Stimulated activated CD8-positive, alpha-beta memory T cell treated with anti-CD3 and anti-CD28 coated beads, Interleukin-4, amount 100 ng/mL, for 1 hour (primary cell): ENCODE data around the gene CNPY1.
"Not testable (repeated sequence)": the region's sequence is repeated elsewhere in the genome, so short reads cannot be mapped to it uniquely, and the experiment has no call there.

Experiments
- DNase-seq, 2 donors: peaks; one replicate each; pipeline ENCODE4 v3.0.0-alpha.2; 2020; ENCODE audit warnings: low read depth in 2 of 2, low spot score in 1 of 2

Gene CNPY1

DNA sequence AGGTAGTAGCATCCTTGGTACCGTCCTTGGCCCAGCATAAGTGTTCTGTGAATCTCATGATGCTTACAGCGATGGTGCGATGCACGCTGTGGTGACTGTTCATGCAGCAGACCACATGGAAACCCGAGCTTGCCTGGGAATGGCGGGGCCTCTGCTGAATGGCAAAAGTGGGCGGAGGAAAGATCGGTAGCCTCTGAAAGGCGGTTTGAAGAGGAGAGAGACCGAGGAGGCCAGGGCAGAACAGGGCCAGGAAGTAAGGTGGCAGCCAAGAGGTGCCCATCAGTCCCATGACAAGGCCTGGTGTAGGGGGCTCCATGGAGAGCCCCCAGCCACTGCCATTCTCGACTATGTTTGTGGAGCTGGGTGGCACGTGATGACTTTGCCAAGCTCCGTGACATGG lies 33.2 kb upstream of the CNPY1 start:
- DNase-seq: no peak

DNA sequence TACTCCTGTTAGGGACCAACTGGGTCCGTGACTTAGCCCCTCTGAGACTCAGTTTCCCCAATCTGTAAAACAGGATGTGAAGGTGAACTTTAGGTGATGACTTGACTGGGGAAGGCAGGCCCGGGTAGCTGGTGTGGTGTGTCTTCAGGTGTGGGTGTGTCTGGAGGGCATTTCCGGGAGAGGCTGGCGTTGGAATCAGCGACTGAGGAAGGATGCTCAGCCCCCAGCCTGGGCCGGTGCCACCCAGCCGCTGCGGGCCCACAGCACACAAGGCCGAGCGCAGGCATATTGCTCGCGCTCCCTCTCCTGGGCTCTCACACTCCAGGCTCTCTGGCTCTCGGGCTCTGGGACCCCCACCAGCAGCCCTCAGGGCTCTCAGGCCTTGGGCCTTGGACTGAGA lies 31.7 kb upstream of the CNPY1 start:
- DNase-seq: no peak

DNA sequence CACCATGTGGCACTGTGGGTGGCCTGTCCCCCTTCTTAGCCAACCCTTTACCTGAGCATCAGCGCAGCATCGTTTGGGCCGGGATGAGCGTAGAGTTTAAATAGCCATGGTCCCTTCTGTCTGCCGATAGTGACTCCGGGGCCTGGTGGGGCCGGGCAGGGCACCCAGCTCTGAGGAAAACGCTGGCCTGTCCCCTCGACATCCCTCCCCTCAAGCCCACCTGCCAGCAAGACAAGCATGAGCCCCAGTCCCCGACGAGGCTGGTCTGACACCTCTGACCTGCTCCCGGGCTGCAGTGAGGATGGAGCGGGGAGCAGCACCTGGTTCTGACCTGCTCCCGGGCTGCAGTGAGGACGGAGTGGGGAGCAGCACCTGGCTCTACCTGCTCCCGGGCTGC lies 31.1 kb upstream of the CNPY1 start:
- DNase-seq: no peak

DNA sequence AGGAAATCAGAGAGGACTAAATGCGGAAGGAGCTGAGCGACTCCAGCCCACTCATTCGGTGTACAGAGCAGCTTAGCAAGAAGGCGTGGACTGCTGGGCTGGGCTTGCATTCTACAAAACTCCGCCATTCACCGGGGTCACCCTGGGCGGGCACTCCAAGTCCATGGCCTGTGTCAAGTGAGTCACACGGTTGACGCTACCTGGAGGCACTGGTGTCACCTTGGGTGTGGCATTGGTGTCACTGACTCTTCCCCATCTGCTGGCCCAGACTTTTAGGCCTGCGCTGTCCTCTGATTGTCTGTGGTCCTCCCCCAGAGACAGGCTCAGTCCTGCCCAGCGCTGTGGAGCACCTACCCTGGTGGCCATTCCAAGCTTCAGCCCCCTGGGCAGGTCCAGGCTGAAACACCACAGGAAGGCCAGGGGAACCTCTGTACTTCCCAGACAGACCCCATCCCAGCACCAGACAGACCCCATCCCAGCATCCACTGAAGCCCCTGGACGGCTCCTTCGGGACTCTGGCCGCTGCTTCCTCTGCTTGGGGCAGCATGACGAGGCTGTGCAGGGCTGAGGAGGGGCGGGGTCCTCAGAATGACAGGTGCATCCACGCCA lies 30.6 kb upstream of the CNPY1 start:
- DNase-seq: no peak

DNA sequence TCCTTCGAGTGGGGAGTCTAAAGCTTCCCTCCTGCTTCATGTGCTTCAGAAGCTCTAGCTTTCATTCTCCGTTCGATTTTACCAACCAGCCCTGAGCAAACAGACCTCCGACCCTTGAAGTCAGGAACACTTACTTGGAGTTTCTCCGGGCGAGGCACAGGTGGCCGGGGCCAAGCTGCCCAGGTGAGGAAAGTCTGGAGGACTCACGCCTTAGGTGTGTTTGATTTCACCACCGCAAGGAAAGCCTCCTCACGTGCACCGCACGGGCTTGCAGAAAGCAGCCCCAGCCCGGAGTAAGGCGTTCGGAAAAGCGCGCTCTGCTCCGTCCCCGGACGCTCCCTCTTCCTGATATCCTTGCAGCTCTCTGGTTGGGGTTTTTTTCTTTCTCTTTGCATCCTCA lies 30.1 kb upstream of the CNPY1 start:
- no peak for DNase-seq

DNA sequence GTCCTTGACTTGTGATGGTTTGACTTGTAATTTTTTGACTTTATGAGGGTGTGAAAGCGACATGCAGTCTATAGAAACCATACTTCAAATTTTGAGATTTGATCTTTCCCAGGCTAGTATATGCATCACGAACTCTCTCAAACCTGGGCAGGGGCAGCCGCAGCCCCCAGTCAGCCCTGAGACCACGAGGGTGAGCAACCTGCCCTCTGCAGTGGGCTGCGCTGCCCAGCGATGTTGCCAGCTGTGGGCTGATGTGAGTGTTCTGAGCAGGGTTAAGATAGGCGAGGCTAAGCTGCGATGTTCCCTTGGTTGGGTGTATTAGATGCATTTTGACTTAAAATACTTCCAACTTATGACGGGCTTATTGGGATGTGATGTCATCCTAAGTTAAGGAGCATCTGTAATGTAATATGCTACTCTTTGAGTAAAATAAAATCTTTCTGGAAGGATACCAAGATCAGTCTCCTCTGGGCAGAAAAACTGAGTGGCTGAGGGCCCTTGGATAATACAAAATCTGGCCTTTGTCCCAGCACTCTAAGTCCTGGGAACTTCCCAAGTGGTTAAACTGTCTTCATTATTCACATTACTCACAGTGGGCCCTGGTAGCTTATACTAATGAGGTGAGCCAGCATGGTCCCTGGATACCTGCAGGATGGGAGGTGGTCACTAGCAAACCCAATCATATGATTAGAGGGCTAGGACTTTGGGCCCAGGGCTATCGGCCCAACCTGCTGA lies 28.4 kb upstream of the CNPY1 start:
- DNase-seq: no peak

DNA sequence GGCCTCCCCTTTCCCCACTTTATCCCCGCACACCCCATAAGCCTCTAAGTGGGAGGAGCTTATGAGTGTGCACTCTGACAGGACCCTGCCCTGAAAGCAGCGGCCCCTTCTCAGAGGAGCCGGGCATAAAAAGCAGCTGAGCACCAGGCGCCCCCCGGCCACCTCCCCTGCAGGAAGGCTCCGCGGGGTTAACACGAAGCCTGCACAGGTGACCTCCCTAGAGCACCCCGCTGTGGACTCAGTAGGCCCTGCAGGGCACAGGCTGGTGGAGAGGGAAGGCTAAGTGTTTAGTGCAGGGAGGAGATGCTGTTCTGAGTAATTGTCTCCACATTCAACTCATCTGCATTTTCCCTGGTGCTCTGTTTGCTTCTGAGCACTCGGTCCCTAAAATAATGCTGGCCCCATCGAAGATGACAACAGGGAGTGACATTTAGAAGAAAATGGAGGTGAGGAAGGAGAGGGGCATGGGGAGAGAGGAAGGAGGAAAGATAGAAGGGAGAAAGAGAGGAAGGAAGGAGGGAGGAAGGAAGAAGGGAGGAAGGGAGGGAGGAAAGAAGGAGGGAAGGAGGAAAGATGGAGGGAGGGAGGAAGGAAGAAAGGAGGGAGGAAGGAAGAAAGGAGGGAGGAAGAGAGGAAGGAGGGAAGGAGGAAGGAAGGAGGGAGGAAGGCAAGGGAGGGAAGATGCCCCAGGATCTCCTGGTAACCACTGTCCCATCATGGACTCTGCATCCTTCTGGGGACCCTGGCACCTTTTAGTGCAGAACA lies 25.4 kb upstream of the CNPY1 start:
- no peak for DNase-seq

DNA sequence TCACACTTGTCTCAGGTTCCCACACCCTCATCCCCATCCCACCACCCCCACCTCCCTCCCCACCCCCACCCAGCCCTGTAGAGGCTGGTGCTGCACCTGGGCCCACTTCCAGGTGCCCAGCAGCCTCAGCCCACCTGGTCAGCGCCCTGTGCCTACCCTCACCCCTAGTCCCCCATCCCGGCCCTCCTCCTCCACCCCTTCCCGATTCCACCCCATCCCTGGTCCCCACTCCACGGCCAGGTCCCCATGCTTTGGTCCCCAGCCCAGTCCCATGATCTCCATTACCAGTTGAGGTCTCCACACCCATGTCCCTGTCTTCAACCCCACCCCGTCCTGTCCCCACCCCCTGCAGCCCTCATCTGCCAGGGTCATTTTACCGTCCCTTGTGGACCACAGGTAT lies 24.6 kb upstream of the CNPY1 start:
- no peak for DNase-seq

DNA sequence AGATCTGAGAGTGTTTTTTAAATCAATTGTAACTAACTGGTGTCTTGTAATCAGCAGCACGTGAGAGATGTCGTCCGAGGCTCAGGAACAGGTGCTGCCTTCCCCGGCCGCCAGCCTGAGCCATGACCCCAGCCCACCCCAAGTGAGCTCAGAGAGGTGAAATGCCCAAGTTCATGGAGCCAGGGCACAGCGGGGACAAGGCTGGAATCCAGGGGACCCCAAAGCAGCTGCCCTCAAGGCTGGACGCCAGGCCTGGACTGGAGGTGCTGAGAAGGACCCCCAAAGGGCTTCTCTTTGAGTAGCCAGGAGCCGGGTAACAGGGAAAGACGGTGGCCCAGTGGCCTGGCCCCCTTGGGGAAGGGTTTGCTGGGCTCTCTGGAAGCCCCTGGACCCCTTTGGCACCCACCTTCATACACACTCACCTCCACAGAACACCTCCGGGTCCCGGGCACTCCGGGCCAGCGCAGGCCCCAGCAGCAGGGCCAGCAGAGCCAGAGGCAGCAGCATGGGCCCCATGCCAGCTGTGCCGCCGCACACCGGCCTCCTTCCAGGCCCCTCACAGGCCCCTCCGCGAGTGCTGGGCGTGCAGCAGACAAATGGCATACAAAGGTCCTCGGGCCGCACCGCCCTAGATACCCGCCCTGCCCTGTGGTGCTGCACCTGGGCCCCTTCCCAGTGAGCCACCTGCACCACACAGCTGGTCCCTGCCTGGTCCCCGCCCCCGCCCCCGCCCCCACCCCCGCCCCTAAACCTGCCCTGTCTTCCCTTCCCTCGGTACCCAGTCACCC lies 24.0 kb upstream of the CNPY1 start:
- no peak for DNase-seq

DNA sequence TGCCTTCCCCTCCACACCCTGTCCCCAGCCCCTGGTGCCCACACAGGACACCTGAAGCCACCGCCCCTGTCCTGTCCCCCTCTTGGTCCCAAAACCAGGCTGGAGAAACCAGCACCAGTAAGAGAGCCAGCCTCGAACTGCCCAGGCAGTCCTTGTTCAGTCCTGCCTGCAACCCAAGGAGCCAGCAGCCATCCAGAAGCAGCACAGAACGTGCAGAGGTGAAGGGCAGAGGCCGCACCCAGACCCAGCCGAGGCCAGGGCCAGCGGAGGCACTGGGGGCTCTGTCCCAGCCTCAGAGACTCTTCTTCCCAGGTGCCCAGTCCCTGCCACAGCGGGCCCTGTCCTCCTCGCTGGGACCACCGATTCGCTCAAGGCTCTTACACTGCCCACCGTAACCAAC lies 23.3 kb upstream of the CNPY1 start:
- DNase-seq: no peak

DNA sequence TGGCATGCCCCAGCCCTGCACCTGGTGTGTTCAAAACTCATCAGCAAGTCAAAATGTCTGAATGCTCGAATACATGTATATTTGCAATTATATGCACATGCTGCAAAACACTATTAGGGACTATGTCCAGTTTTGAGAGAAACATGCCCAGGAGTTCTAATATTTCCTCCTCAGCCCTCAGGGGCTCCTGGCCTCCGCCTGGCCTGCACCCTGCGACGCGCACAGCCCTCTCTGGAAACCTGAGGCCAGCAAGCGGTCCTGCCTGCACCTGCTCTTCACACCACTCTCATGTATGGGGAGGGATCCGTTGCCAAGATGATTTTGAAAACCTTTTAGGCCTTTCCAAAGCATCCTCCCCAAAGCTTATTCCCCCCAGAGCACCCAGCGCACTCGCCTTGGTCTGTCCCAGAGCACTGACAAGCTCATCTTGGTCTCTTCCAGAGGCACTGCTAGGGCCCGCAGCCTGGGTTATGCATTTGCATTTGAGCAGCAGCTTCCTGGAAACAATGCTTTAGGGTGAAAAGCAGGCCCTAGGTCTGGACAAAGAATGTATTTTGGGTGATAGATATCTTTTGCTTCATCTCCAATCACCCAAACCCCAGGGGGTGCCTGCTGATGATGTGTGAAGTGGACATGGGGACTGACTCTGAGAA lies 22.6 kb upstream of the CNPY1 start:
- no peak for DNase-seq

DNA sequence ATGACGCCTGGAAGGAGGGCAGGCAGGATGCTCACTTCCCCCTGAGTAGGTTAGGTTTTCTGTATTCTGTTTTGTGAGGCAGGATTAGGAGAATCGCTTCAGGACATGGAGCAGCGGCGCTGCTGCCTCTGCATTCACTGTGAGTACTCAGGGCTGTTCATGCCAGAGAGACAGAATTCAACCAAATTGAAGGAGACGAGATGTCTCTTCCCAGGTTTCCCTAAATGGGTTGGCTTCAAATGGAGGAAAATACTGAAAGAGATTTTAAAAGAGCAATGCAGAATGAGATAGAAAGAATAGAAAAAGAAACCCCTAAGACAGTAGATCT lies 21.9 kb upstream of the CNPY1 start:
- no peak for DNase-seq

DNA sequence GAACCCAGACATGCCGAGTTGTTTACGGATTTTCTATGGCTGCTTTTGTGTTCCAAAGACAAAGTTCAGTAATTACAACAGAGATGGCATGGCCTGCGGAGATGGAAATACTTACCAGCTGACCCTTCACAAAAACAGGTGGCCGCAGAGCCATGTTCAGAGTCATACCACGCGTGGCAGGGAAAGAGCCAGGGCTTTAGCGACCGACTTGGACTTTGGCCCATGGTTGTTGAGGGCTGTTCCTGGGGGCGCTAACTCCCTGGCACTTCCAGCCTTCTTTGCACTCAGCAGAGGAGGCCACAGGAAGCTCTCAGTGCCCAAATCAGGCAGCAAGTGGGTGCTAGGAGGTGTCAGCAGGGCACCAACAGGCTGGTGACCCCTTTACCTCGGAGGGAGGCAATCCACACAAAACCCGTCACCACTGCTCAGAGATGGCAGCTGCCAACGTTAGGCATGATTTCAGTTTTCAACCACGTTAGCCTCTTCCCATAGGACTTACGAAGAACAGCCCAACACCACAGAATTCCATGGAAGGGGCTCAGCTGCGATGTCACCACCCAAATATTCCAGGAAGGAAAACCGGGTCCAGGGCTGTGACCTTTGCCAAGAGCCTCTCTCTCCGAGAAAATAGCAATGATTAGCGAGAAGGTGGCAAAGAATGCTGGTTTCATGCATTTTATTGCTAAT lies 21.4 kb upstream of the CNPY1 start:
- no peak for DNase-seq

DNA sequence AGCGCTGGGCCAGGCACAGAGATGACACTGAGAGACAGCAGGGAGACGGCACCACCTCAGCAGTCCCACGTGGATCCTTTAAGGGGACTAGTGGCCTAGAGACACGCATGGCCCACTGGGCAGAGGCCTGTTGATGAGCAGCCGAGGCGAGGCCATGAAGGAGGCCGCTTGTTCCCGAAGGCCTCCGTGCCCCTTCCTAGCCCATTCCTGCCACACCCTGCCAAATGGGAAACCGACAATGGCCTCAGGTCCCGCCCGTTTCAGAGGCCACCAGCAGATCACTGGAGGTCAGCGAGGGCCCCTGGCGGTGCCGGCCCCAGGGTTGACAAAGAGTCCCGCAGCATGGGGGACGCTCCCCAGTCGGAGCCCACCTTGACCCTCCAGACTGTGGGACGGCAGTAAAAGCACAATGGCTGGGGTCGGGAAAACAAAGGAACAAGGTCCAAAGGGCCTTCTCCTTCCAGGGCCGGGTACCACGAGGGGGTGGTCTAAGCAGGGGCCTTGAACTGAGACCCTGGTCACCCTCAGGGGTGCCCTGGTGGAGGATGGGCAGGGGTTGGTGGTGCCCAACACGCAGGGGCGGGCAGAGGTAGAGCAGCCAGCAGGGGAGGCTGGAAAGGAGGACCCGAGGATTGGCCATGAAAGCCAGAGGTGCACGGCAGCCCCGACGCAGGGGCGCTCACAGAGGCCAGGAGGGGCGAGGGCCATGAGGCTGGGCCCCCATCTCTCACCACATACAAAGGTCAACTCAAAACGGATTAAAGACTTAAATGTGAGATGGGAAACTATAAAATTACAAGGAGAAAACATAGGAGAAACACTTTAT lies 19.9 kb upstream of the CNPY1 start:
- no peak for DNase-seq

DNA sequence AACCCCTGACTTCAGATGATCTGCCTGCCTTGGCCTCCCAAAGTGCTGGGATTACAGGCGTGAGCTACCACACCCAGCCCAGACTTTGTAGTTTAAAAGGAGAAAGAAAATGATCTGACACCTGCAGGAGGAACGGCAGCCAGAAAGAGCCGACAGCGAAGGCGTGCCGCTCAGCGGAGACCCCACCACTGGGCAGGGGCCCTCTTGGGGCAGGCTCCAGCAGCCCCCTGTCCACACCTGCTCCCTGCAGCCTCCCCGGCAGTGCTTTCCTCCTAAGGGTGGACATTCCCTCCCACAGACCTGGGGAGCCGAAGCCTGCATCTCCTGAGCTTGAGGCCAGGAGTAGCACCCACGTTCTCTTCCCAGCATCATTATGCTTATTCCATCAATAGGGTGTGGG lies 19.2 kb upstream of the CNPY1 start:
- DNase-seq: no peak

DNA sequence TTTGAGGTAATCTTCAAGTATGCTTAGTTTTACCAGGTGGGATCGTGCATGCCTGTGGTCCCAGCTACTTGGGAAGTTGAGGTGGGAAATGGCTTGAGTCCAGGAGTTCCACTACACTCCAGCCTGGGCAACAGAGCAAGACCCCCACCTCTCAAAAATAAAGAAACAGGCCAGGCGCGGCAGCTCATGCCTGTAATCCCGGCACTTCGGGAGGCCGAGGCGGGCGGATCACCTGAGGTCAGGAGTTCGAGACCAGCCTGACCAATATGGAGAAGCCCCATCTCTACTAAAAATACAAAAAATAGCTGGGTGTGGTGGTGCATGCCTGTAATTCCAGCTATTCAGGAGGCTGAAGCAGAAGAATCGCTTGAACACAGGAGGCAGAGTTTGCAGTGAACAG lies 16.6 kb upstream of the CNPY1 start:
- not testable (repeated sequence) for DNase-seq

DNA sequence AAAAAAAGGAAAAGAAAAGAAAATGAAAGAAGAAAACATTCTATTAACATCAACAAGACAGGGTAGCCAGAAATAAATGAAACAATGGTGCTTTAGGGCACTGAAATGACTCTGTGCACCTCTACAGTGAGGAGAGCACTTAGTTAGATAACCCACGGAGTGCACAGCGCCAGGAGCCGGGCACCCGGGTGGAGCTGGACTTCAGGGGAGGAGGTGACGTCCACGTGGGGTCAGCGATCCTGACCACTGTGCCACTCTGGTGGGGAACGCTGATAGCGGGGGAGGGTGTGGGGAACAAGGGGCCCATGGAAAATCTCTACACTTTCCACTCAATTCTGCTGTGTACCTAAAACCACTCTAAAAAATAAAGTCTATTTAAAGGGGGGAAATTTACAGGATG lies 15.7 kb upstream of the CNPY1 start:
- DNase-seq: no peak

DNA sequence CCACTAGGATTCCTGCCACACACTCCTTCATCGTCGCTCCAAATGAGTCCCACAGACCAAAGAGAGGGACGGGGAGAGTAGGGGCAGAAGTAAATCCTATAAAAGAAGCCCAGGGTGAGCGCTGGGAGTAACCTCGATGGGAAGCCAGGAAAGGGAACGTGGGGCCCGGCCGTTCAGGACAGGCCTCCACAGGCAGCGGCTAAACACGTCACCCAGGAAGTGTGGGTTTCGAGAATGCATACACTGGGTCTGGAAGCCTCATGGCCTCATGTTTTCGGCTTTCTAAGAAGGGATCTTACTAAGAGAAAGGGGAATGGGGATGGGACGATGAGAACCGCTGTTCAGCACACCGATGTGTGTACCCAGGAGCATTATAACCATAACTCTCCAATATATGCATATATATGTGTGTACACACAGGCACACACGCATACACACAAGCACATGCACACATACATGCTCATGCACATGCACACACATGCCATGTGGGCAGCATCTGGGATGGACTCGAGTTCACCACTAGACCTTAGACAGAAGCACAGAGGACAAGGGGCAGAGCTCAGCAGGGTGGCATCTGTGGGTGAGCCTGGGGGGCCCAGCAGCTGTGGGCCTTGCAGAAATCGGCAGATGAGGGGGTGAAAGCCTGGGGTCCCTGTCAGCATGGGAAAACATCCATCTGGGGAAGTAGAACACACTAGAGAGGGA lies 14.8 kb upstream of the CNPY1 start:
- no peak for DNase-seq

DNA sequence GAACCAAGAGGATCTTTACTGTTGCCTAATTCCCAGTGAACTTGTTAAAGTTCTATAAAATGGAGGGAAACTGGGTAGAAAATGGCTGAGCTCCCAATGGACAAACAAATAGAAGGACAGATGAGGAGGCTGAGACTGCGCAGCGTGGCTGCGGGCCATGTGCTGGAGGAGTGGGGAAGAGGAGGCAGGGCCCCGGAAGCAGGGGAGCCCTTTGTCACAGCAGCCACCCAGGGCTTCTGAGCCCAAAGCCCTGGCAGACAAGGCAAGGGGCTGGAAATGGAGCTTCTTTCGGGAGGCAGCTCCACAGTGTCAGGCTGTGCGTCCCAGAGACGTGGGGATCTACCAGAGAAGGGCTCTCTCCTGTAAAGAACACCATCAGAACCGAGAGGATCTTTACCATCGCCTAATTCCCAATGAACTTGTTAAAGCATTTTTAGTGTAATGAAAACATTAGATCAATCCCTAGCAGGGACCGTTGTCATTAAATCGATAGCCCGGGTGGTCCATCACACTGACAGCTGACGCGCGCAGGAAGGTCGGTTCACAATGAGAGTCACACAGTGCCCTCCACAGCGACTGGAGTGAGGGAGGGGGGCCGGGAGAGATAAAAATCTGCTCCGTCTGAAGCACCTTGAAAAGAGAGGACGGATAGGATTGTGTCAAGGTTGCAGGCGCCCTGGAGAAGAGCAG lies 14.0 kb upstream of the CNPY1 start:
- no peak for DNase-seq
